Inflammatory macrophage treated with lipopolysaccharide for 4 hours (primary cell): ENCODE measurements around the gene DTD1.

Source experiments
- DNase-seq: peaks from one replicate; pipeline ENCODE4 v3.0.0-alpha.2; 2020

Gene DTD1

DNA sequence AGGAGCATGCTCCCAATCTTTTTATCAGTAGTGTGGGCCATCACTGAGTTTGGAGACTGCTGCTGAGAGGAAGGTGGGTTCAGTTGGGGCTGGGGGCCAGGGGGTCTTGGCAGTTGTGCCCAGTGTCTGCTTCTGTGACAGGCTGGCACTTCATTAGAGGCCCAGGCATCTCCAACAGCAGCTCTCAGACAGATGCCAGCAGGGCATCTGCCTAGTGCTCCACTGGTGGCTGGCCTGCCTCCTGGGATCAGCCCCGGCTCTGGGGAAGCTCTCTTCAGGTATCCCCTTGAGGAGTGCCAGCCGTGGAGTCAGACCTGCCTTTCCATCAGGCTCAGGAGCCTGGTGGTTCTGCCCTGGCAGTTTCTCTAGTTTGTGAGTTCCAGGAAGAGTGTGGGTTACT is 77.3 kb downstream of the DTD1 start:
- no peak for DNase-seq

DNA sequence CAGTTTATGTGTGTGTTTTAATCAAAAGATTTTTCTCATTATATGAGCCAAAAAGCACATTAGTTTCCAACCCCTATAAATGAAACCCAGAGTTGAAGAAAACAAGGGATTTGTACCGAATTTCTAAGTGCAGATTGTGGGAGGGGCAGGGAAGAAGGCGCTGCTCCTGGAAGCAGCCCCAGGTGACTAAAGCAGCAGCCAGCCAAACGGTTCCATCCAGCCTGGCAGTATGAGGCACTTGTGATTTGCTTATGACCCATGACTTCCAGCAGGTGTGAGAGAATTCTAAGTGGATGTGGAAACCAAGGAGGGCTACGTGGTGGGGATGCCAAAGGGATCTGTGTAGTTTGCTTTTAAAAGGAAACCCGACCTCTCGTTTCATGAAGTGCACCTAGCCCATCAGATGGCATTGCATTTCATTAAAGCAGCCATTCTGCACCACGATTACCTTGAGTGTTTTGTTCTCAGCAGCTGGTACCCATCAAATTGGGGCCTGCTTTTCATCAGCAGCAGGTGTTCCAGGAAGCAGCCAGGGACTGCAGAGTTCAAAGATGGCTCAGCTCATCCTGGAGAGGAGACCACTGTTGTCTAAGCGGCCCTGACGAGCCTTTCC is 79.1 kb downstream of the DTD1 start:
- no peak for DNase-seq

DNA sequence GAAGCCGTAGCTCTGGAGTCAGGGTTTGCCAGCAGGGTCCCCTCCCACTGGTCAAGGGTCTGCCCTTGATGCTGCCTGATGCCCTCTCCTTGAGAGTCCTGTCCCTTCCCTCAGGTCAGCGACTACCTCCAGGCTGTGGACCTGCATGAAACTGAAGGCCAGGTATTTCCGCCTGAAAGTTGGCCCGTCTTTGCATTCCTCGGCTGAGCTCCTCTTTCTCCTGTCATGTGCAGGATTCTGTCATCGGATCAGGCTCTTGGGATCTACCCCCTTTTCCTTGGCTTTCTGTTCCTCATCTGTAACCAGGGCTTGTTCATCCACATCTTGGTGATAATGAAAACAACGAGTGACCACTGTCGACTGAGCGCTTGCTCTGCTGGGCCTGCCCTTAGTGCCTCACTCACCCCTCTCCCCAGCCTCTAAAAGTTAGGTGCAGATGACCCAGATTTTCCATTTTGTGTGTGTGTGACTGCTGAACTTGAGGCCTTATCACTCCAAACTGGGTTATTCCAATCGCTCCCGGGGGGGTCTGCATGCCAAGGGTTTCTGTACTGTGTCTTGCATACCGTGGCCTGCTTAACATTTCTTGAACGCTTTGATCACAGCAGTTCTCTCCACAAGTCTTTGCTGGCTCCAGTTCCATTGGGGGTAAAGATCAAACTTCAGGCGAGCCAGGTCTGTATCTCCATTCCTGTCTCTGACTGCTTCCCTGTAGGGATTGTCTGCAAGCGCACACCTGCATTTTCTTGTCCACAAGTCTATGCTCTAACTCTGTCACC is 81.6 kb downstream of the DTD1 start:
- no peak for DNase-seq

DNA sequence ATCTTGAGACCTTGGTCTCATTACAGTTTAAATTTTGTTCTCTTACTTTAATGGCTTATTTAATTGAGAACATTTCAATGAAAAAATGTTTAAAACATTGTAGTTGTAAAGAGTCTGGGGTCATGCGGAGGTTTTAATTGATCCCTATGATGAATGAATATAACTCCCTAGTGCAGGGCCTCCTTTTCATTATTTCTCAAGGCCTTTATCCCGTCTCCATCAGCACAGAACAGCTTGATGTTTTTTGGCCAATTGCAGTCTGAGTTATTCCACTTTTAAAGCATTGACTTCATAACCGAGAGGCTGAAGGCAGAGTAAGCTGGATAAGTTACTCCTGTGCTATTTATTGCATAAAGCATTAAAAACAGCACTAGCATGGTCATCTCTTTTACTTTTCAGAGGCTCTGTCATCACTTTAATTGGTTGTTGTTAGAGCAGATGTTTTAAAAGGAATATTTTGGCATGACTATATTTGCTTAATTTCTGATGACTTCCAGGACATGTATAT is 83.4 kb downstream of the DTD1 start:
- DNase-seq, result no peak

DNA sequence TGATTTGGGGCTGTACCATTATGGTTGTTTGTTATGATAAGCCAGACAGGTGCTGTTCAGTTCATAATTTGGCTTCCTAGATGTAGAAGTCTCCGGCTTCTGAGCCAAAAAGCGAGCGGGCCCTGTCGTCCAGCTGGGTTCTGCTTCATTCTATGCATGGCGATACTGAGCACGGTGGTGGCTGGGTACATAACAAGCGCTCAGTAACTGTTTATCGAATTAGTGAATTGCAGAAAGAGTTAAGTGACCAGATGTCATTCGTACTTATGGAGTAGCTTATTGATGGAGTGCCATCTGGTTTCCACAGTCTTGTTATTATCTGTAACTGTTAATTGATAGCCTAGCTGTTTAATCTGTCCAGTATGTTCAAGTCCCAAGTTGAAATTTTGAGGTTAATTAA is 85.0 kb downstream of the DTD1 start:
- no peak for DNase-seq

DNA sequence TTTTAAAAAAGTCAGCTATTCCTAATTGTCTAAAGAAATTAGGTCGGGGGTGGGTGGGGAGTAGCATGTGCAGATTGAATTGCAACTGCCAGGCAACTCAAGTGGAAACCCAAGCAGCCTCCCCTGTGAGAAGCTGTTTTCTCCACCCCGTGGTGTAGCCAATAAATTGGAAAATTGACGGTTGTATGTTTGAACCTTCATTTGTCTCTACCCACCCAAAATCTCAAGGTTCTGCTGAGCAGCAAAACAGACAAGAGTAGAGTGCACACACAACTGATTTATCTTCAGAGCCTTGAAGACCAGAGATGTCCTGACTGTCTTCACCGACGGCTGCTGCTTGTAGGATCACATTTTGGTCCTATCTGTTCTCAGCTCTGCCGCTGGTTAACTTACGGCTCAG is 88.5 kb downstream of the DTD1 start:
- DNase-seq, result no peak

DNA sequence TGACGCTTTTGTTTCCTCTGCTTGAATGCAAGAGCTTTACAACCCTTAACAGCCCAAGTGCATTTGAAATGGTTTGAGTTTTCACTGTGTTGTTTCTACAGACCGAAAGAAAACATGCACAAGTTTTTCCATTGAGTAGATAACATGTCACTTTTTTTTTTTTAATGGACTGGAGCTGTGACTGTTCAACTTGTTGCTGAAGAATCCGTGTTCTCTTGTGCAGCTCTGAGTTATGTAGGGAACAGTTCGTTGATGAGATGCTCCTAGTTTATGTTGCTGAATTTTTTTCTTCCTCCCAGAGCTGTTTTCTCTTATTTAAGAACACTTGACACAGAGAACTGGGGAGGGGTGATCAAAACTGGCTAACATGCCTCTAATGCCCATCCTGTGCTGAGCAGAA is 89.3 kb downstream of the DTD1 start:
- no peak for DNase-seq

DNA sequence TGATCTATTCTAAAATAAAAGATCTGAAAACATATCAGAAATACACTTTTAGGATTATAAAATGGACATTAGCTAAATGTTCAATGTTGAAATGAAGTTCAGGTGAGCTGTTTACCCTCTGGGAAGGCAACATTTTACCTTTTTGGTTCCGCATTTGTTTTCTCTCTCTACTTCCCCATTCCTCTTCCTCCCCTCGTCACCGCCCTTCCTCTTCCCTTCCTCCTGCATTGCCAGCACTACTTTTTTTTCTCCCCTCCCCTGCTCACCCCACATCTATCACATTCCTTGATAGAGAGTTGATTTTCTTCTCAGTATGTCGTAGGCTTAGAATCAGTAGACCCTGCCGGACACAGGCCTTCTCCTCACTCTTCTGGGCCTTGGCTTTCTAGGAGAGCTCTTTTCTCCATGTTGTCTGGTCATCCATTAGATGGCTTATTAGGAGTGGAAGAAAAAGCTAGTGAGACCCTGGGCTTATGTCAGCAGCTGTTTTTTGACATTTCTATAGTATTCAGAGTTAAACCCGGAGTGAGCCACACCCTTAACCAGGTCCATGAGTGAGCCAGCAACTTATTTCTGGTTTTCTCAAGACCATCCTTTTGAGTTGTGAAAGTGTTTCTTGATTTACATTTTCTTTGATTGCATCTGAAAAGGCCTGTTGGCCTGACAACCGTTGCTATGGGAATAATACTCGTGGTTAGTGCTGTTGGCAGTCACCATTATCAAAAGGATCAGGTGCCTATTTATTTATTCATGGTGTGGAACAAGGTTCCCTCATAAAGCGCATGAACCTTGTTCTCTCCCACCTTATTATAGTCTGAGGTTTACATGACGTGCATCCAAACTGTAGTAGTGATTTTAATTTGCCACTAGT is 90.9 kb downstream of the DTD1 start:
- DNase-seq, result no peak

DNA sequence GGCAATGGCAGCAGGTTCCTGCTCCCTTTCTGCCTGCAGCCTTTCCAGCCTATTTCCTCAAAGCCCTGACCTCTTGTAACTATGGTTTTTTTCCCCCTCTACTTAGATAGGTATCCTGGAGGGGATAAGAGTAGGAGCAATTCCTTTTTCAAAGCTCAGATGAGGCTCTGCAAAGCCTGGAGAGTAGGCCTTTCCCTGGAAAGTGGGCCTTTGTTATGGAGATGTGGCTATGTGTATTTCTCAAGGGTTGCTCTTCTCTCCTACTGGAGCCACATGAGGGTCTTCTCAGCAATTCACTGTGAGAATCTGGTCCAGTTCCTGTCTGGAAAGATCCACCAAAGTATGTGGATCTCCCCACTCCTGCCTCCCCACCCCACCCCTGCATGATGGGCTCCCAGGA is 96.0 kb downstream of the DTD1 start:
- DNase-seq, result no peak

DNA sequence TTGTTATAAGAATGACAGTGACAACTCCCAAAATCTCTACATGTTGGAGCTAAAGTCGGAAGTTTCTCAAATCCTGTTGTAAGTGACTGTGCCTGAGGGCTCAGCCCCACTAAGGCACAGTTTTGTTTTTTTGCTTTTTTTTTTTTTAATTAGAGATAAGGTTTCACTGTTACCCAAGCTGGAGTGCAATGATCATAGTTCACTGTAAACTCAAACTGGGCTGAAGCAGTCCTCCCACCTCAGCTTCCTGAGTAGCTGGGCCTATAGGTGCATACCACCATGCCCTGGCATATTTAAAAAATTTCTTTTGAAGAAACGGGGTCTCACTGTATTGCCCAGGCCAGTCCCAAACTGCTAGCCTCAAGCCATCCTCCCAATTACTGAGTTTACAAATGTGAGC is 96.9 kb downstream of the DTD1 start:
- DNase-seq, result no peak

DNA sequence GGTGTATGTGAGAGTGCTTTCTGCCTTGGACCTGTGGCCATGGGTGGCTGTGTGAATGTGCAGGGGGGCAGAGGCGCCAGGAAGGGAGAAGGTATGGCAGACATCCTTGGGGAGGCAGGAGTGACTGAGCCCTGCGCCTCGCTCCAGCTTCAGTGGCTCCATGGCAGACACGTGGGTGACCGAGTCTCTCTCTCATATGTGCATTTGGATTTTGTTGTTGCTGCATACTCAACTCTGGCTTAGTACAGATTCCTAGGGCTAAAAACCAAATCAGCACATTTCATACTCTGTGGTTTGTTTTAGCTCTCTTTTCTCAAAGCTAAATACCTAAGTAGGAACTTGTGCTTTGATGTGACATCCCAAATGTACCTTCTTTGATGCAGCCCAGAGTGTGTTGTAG is 97.6 kb downstream of the DTD1 start:
- no peak for DNase-seq

DNA sequence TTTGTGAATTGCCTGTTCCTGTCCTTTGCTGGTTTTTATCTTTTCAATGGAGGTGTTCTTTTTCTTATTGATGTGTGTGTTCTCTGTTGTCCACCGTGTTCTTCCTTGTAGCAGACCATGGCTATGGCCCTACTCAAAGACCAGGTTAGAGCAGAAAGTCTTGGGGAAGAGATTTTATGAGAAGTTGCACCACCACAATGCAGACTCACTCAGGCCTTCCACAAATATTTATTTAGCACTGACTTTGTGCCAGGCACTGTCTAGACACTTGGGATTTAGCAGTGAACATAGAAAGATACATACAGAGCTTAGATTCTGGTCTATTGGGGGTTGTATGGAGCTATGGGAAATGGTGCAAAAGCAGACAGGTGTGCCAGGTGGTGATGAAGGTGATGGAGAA is 98.8 kb downstream of the DTD1 start:
- DNase-seq, result no peak

DNA sequence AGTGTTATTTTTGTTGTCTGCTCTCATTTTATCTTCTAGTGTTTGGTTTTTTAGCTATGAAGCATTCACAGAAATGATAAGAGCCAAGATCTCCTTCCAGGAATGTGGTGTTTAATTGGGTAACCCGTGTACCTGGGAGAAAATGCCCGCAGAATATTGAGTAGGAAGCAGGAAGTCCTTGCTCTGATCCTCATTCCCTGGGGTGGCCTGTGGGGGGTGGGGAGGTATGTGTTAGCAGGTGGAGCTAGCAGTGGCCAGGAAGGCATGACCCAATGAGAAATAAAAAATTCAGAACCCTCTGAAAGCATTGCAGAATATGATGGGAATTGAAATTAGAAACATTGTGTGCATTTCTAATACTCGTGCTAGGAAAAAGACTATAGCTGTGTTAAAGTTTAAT is 100.8 kb downstream of the DTD1 start:
- no peak for DNase-seq

DNA sequence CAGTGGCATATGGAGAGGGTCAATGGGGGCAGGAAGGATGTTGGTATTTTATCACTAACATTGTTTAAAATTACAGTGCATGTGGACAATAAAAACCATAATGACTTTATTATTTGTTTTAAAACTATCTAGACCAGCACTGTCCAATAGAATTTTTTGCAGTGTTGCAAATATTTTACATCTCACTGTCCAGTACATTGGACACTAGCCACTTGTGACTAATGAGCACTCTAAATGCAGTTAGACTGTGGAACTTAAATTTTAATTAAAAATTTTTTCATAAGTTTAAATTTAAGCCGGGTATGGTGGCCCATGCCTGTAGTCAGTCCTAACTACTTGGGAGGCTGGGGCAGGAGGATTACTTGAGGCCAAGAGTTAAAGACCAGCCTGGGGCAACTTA is 101.7 kb downstream of the DTD1 start:
- no peak for DNase-seq

DNA sequence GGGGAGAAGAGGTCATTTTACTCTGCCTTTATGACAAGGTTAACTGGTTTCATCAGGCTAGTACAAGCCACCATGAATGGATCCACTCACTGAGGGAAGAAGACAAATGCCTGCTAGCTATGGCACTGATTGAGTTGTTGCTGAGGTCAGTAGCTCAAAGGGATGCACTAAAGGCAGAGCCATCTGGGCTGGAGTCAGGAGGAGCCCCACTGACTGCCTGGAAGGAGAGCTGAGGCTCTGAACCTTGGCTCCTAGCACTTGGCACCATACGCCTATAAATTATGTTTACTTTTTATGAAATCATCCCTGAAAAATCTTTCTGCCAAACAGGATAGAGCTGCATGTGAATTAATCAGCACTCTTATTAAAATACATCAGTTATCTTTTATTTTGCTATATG is 104.6 kb downstream of the DTD1 start:
- no peak for DNase-seq

DNA sequence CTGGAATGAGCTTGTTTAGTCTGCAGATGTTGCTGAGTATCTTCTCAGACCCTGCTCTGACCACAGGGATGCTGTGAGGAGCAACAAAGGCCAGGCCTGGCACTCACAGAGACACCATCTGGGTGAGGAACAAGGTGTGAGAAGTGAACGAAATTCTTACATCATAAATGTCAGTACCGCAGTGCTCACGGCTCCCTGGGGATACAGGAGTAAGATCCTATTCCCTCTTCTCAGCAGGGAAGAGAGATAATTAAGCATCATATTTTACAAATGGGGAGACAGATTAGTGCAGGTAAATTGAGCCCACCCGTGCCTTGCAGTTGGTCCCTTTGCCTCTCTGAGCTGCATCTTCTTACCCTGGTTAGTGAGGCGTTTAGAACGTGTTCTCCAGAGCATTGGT is 106.2 kb downstream of the DTD1 start:
- no peak for DNase-seq

DNA sequence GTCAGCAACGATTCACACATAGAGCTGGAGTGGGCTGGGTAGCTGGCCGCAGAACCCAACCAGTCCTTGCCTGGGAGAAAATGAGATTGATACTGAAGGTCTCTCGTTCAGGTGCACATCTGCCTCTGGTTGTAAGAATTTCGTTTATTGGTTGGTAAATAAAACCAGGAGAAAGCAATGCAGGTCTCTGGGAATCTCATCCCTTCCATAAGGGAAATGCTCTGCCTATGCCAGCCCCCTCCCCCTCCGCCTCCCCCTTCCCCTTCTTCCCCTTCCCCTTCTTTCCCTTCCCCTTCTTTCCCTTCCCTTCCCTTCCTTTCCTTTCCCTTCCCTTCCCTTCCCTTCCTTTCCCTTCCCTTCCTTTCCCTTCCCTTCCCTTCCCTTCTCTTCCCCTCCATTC is 107.3 kb downstream of the DTD1 start:
- no peak for DNase-seq

DNA sequence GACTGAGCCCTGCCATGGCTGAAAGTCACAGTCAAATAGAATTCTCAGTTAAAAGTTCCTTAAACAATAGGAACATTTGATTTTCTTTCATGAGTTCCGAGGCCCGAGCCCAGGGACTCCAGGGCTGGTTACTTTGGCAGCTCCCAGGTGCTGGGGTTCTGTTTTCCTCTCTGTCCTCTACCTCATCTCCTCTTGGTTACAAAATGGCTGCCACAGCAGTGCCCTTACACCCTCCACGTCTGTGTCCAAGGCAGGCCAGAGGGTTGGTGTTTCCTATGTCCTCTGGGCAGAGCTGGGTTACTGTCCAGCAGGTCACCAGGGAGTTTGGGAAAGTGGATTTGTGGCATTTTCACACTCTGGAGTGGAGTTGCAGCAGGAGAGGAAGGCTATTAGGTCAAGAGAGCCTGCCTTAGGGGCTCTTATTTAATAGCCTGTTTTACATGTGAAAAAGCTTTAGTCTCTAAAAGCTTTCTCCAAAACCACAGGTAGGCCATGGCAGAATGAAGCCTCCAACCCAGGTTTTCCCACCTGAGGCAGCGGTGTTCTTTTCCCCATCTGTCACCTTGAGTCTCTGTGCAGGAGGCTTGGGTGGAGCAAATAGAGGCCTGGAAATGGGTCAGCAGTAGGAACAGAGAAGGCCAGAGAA is 111.0 kb downstream of the DTD1 start:
- no peak for DNase-seq

DNA sequence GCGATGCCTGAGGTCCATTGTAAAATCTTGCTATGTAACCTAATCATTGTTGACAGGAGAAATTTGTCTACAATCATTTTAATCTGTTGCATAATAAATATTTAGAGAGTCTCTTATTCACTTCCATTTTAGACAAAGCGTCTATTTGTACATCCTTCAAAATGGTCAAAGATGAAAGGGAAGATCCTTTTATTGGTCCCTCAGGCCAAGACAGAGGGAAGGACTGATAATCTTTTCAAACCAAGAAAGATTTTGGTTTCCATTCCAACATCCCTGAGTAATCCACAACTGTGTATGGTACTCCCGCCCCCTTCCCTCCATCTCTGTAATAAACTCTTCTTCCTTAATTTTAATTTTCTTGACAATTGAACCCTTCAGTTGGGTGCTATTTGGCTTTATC is 114.1 kb downstream of the DTD1 start:
- no peak for DNase-seq

DNA sequence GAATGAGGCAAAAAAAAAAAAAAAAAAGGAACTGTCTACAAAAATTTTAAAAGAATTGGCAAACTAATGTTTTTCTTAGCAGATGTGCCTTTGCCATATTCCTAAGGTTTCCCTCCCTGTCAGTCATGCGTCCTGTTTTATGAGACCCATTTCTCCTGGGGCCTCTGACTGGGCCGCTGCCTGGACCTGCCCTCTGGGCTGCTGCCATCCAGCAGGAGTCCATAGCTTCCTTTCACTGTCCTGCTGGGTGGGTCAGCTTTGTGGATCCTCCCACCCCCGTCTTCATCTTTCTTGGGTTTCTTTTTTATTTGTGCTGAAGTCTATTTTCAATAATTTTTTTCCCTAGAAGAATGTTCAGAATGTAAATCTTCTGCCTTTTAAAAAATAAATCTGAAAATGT is 114.9 kb downstream of the DTD1 start:
- no peak for DNase-seq

DNA sequence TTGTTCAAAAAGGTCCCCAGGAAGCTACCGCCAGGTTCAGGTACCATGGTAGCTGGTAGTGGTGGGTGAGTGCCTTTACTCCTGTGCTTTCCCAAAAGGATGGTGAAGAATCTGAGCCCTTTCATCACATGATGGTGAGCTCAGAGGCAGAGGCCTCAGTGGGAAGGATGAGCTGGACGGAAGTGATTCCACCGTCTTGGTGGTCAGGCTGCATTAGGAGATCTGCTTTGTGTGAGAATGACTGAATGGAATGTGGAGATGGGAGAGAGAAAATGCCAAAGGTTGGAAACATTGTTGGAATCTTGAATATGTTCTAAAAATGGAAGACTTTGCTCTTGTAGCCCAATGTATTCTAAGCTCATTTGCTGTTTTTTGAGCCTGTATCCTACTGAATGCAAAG is 117.6 kb downstream of the DTD1 start:
- no peak for DNase-seq

DNA sequence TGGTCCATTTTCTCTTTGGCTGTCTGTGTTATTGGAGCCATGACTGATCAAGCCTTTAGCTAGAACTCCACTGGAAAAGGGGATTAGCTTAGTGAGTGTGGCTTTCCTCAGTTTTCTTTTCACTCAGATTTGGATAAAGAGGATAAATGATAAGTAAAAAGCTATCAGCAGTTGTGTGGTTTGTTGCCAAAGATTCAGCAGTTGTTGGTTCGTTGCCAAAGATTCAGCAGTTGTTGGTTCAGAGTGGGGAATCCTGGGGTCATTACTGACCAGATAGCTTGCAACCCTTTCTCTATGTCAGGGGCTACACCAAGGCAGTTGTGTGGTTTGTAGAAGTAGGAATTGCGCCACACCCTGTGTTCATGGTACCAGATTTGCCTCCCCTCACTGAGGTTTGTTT is 118.1 kb downstream of the DTD1 start:
- DNase-seq, result no peak

DNA sequence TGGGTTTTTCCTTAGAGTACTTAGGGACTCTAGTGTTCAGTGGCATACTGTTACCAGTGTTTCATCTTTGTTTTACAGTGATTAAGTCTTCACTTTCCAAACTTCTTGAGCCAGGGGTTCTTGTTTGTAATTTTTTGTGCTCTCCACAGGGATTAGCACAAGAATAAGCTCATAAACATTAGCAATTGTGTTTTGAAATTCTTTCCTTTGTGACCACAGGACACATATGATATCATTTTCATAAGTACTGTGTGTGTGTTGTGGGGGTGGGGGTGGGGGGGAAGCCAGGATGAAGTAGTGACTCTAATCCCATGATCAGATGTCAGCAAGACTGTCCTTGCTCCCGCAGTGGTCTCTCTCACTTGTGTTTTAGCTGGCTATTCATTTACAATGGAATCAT is 124.3 kb downstream of the DTD1 start:
- peak; percentile 45 for DNase-seq
